Muscle of leg (tissue), 11 donors: ENCODE results near the gene PRKD2. TPM values are rescaled to one million over a fixed set of nuclear protein-coding genes. Genes with fewer than 3 reads are reported as not detected.

Experiments
- DNase-seq: peaks from one replicate; pipeline ENCODE4 v3.0.0; 2013
- H3K27ac ChIP-seq: one replicate; pipeline ENCODE4 v1.5.1; 2013; ENCODE audit warnings: mild to moderate bottlenecking, low read length, control low read depth
- H3K27me3 ChIP-seq: one replicate; pipeline ENCODE4 v1.6.1; 2013; ENCODE audit warnings: low read length; ENCODE audit not compliant: control insufficient read depth, insufficient read depth
- H3K36me3 ChIP-seq: one replicate; pipeline ENCODE4 v1.6.1; 2013; ENCODE audit warnings: low read length; ENCODE audit not compliant: control insufficient read depth, insufficient read depth
- H3K4me1 ChIP-seq: one replicate; pipeline ENCODE4 v1.6.1; 2013; ENCODE audit warnings: low read length; ENCODE audit not compliant: control insufficient read depth, insufficient read depth
- H3K4me3 ChIP-seq: one replicate; pipeline ENCODE4 v1.5.1; 2013; ENCODE audit warnings: low read length, control low read depth
- H3K9me3 ChIP-seq: replicated peaks from 2 replicates; pipeline ENCODE4 v1.6.1; 2013; ENCODE audit warnings: low read depth, low read length; ENCODE audit not compliant: control insufficient read depth
- WGBS: methylation state at CpG from one replicate; pipeline ENCODE4 v1.1.5; 2013; ENCODE audit warnings: missing lambda C conversion rate; ENCODE audit not compliant: insufficient coverage; 5-methylcytosine and 5-hydroxymethylcytosine counted together
- polyA plus RNA-seq, 8 donors: library from polyadenylated mRNA; unstranded; fragments of 120-200 nt; gene quantifications; one replicate each; pipeline versions ENCODE4 v1.2.1 to v1.2.3, GENCODE V29; 2013; ENCODE audit warnings: inconsistent platforms in 1 of 8, low replicate concordance in 1 of 8; ENCODE audit not compliant: insufficient read length in 8 of 8, insufficient read depth in 1 of 8
- total RNA-seq: library from RNA; stranded (reverse); fragments of 120-200 nt; gene quantifications from one replicate; pipeline ENCODE4 v1.2.4, GENCODE V29; 2013

Gene PRKD2
- total and polyA plus RNA-seq, 9 donors = 12.1 to 29.8 (median 23.9) TPM

GRCh38 chr19:46725859-46726393, 9.0 kb upstream of the PRKD2 start:
- peak; percentile 1 for DNase-seq
- no peak overlapping the region for H3K4me3 ChIP-seq
- peaks cover 99% of the 10 kb centered on the region for H3K36me3 ChIP-seq
- WGBS = 73% methylated on average over 7 of the region's 9 CpGs
- no peaks in the 10 kb centered on the region for H3K27me3 ChIP-seq
- H3K27ac ChIP-seq = no peak overlapping the region
- peaks cover 39% of the 10 kb centered on the region for H3K4me1 ChIP-seq
- no peaks in the 10 kb centered on the region for H3K9me3 ChIP-seq

GRCh38 chr19:46725036-46725820, 8.3 kb upstream of the PRKD2 start:
- WGBS = 88% methylated on average over 23 of the region's 26 CpGs
- H3K4me1 ChIP-seq = peaks cover 39% of the 10 kb centered on the region

GRCh38 chr19:46724468-46724867, 7.6 kb upstream of the PRKD2 start:
- Histone ChIP-seq H3K36me3 (peaks cover 99% of the 10 kb centered on the region), H3K27ac (no peak overlapping the region), H3K9me3 (no peaks in the 10 kb centered on the region), H3K27me3 (no peaks in the 10 kb centered on the region), H3K4me1 (peaks cover 39% of the 10 kb centered on the region), H3K4me3 (no peak overlapping the region)
- peak; percentile 4 for DNase-seq
- WGBS = 82% methylated on average over 15 of the region's 20 CpGs

More at GRCh38 chr19:46725036-46725820, 8.3 kb upstream of the PRKD2 start:
- no peaks in the 10 kb centered on the region for H3K27me3 ChIP-seq
- H3K36me3 ChIP-seq = peaks cover 99% of the 10 kb centered on the region
- DNase-seq = no peak
- H3K4me3 ChIP-seq = no peak overlapping the region
- H3K27ac ChIP-seq = no peak overlapping the region
- no peaks in the 10 kb centered on the region for H3K9me3 ChIP-seq

- WGBS = 100% methylated on average over 6 of the region's 6 CpGs
- peak; percentile 1 for DNase-seq
- Histone ChIP-seq H3K4me3 (no peak overlapping the region), H3K27ac (no peak overlapping the region), H3K4me1 (peaks cover 39% of the 10 kb centered on the region), H3K9me3 (no peaks in the 10 kb centered on the region), H3K27me3 (no peaks in the 10 kb centered on the region), H3K36me3 (peaks cover 98% of the 10 kb centered on the region)
These were observed 6.6 kb upstream of the PRKD2 start for GRCh38 chr19:46723471-46723870.

- peaks cover 94% of the 10 kb centered on the region for H3K36me3 ChIP-seq
- H3K4me1 ChIP-seq = peaks cover 37% of the 10 kb centered on the region
- no peaks in the 10 kb centered on the region for H3K9me3 ChIP-seq
- WGBS = 83% methylated on average over 16 of the region's 16 CpGs
- no peak overlapping the region for H3K4me3 ChIP-seq
- no peaks in the 10 kb centered on the region for H3K27me3 ChIP-seq
- DNase-seq = peak; percentile 5
- no peak overlapping the region for H3K27ac ChIP-seq
These were observed 6.1 kb upstream of the PRKD2 start for GRCh38 chr19:46723023-46723461.

GRCh38 chr19:46722421-46723022, 5.6 kb upstream of the PRKD2 start:
- peaks cover 37% of the 10 kb centered on the region for H3K4me1 ChIP-seq
- H3K9me3 ChIP-seq = no peaks in the 10 kb centered on the region
- WGBS = 85% methylated on average over 19 of the region's 25 CpGs
- peak; percentile 2 for DNase-seq
- H3K27ac ChIP-seq = no peak overlapping the region
- H3K36me3 ChIP-seq = peaks cover 89% of the 10 kb centered on the region
- H3K27me3 ChIP-seq = no peaks in the 10 kb centered on the region
- no peak overlapping the region for H3K4me3 ChIP-seq

GRCh38 chr19:46722004-46722380, 5.1 kb upstream of the PRKD2 start:
- no peak overlapping the region for H3K4me3 ChIP-seq
- H3K4me1 ChIP-seq = peaks cover 35% of the 10 kb centered on the region
- WGBS = 89% methylated on average over 7 of the region's 17 CpGs
- no peak overlapping the region for H3K27ac ChIP-seq
- peaks cover 84% of the 10 kb centered on the region for H3K36me3 ChIP-seq
- H3K27me3 ChIP-seq = no peaks in the 10 kb centered on the region
- no peaks in the 10 kb centered on the region for H3K9me3 ChIP-seq
- DNase-seq = peak; percentile 1

GRCh38 chr19:46721269-46722003, 4.5 kb upstream of the PRKD2 start:
- WGBS = 68% methylated on average over 14 of the region's 16 CpGs
- H3K4me3 ChIP-seq = no peak overlapping the region
- peak overlapping the region; percentile 1 for H3K27ac ChIP-seq
- no peaks in the 10 kb centered on the region for H3K9me3 ChIP-seq
- peaks cover 78% of the 10 kb centered on the region for H3K36me3 ChIP-seq
- DNase-seq = peak; percentile 10
- H3K4me1 ChIP-seq = peaks cover 32% of the 10 kb centered on the region
- H3K27me3 ChIP-seq = no peaks in the 10 kb centered on the region

- peak; percentile 4 for DNase-seq
- 83% methylated on average over 20 of the region's 22 CpGs for WGBS
- H3K27ac ChIP-seq = peak overlapping the region; percentile 1
- H3K9me3 ChIP-seq = no peaks in the 10 kb centered on the region
- no peaks in the 10 kb centered on the region for H3K27me3 ChIP-seq
- no peak overlapping the region for H3K4me3 ChIP-seq
- peaks cover 33% of the 10 kb centered on the region for H3K4me1 ChIP-seq
- peaks cover 70% of the 10 kb centered on the region for H3K36me3 ChIP-seq
These were observed 3.8 kb upstream of the PRKD2 start for GRCh38 chr19:46720503-46721239.
